RWPE2 (cell line): ENCODE measurements around the gene TLR1.
A peak's percentile ranks its signal among the peaks of the same experiment; 100 is the strongest.
"Not testable (repeated sequence)": the region's sequence is repeated elsewhere in the genome, so short reads cannot be mapped to it uniquely, and the experiment has no call there.

Source experiments
- ATAC-seq: fragments of 200-7000 bp; cut with Tn5 transposase; 3 replicates; pipeline ENCODE4 v1.9.1; 2021; ENCODE audit warnings: low read depth
- DNase-seq: peaks from one replicate; pipeline ENCODE4 v3.0.0-alpha.2; 2020; ENCODE audit warnings: low spot score
- H3K27ac ChIP-seq: fragments of 450-650 bp; 2 replicates; pipeline ENCODE4 v1.5.1; 2017; ENCODE audit warnings: mild to moderate bottlenecking; ENCODE audit not compliant: poor library complexity, severe bottlenecking
- H3K27me3 ChIP-seq: fragments of 250-450 bp; sonication (Bioruptor Pico); 2 replicates; pipeline ENCODE4 v1.5.1; 2021; ENCODE audit warnings: mild to moderate bottlenecking, moderate library complexity; ENCODE audit not compliant: insufficient read depth, poor library complexity, severe bottlenecking
- H3K36me3 ChIP-seq: fragments of 250-450 bp; sonication (Bioruptor Pico); 2 replicates; pipeline ENCODE4 v1.5.1; 2020; ENCODE audit warnings: low read depth, mild to moderate bottlenecking, moderate library complexity
- H3K4me1 ChIP-seq: fragments of 250-450 bp; sonication (Bioruptor Pico); 2 replicates; pipeline ENCODE4 v1.5.1; 2021; ENCODE audit warnings: mild to moderate bottlenecking, moderate library complexity; ENCODE audit not compliant: insufficient read depth, poor library complexity, severe bottlenecking
- H3K4me3 ChIP-seq: fragments of 250-450 bp; sonication (Bioruptor Pico); 2 replicates; pipeline ENCODE4 v1.5.1; 2021; ENCODE audit warnings: mild to moderate bottlenecking, moderate library complexity; ENCODE audit not compliant: severe bottlenecking
- H3K9me3 ChIP-seq: fragments of 250-450 bp; sonication (Bioruptor Pico); 2 replicates; pipeline ENCODE4 v1.5.1; 2021; ENCODE audit warnings: mild to moderate bottlenecking, moderate library complexity; ENCODE audit not compliant: severe bottlenecking
- TF ChIP-seq, protein P1 (sequence below): fragments of 450-650 bp; IDR thresholded peaks from one replicate; pipeline ENCODE4 v1.5.1; 2017; ENCODE audit warnings: mild to moderate bottlenecking, moderate library complexity; ENCODE audit not compliant: poor library complexity, severe bottlenecking

Gene TLR1

DNA sequence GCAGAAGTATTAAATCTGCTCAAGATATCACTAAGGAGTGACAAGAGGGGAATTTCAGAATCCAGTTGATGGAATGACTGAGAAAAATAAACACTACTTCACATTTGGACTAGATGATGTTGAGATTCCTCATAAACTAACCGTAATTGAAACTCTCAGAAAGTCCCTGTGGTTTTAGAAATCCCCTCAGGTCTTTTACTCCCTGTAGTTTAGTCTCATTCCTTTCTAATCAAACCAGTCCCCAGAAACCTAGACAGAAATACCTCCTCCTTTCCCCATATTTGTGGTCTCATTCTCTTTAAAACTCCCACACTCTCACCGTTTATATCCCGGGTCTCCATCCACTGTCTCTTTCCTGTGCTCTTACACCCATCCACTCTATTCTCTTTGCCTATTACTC lies 15.0 kb upstream of the TLR1 start:
- ATAC-seq (no peak), DNase-seq (no peak)
- no peak overlapping the region for H3K4me3 ChIP-seq
- no peaks in the 10 kb centered on the region for H3K4me1 ChIP-seq
- H3K9me3 ChIP-seq: no peaks in the 10 kb centered on the region
- no peaks in the 10 kb centered on the region for H3K27me3 ChIP-seq
- TF ChIP-seq, protein P1, sequence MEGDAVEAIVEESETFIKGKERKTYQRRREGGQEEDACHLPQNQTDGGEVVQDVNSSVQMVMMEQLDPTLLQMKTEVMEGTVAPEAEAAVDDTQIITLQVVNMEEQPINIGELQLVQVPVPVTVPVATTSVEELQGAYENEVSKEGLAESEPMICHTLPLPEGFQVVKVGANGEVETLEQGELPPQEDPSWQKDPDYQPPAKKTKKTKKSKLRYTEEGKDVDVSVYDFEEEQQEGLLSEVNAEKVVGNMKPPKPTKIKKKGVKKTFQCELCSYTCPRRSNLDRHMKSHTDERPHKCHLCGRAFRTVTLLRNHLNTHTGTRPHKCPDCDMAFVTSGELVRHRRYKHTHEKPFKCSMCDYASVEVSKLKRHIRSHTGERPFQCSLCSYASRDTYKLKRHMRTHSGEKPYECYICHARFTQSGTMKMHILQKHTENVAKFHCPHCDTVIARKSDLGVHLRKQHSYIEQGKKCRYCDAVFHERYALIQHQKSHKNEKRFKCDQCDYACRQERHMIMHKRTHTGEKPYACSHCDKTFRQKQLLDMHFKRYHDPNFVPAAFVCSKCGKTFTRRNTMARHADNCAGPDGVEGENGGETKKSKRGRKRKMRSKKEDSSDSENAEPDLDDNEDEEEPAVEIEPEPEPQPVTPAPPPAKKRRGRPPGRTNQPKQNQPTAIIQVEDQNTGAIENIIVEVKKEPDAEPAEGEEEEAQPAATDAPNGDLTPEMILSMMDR: no peak
- H3K36me3 ChIP-seq: no peaks in the 10 kb centered on the region
- no peak overlapping the region for H3K27ac ChIP-seq

DNA sequence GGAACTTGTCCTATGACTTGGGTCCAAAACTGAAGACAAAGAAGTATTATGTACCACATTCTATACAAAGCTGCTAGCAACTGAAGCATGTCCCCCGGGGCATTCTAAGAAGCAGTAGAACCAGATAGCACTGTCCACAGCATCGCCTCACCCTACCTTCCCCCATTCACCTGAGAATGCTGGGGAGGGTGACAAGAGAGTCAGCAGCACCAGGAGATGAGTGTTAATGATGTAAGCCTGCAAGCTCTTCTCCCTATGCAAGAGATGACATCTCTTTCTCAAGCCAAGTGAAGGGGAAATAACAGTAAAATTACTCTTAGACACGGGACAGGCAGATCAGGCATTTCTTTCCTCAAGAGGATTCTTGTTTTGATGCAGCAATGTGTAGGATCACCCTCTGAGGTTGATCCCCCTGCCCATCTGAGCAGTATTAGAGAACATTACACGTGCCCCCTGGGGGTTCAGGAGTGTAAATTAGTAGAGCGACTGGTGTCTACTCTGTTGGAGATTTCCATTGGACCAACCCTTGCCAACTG lies 13.9 kb upstream of the TLR1 start:
- DNase-seq: no peak
- no peaks in the 10 kb centered on the region for H3K27me3 ChIP-seq
- no peak overlapping the region for H3K27ac ChIP-seq
- 0 out of 3 replicates have a peak, but pooled peaks have one; percentile 35 for ATAC-seq
- no peaks in the 10 kb centered on the region for H3K9me3 ChIP-seq
- no peak overlapping the region for H3K4me3 ChIP-seq
- no peaks in the 10 kb centered on the region for H3K36me3 ChIP-seq
- no peaks in the 10 kb centered on the region for H3K4me1 ChIP-seq
- TF ChIP-seq, protein P1: no peak

DNA sequence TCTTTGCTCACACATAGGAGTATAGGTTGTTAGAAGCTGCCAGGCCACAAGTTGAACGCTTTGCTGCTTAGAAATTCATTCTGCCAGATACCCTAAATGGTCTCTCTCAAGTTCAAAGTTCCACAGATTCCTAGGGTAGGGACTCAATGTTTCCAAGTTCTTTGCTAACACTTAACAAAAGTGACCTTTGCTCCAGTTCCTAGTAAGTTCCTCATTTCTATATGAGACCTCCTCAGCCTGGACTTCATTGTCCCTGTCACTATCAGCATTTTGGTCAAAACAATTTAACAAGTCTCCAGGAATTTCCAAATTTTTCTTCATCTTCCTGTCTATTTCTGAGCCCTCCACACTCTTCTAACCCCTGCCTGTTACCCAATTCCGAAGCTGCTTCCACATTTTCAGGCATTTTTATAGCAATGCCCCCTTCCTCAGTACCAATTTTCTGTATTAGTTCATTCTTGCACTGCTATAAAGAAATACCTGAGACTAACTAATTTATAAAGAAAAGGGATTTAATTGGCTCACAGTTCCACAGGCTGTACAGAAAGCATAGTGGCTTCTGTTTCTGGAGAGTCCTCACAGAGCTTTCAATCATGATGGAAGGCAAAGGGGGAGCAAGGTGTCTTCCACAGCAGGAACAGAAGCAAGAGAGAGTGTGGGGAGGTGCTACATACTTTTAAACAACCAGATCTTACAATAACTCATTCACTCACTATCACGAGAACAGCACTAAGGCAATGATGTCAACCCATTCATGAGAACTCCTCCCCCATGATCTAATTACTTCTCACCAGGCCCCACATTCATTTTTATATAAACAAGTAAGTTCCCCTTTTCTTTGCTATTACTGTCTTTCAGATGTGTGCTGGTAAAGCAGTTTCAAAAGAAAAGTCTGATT lies 11.5 kb upstream of the TLR1 start:
- Histone ChIP-seq H3K36me3 (no peaks in the 10 kb centered on the region), H3K9me3 (no peaks in the 10 kb centered on the region), H3K27me3 (no peaks in the 10 kb centered on the region), H3K4me3 (no peak overlapping the region), H3K4me1 (no peaks in the 10 kb centered on the region), H3K27ac (no peak overlapping the region)
- TF ChIP-seq, protein P1: no peak
- ATAC-seq (no peak), DNase-seq (no peak)

DNA sequence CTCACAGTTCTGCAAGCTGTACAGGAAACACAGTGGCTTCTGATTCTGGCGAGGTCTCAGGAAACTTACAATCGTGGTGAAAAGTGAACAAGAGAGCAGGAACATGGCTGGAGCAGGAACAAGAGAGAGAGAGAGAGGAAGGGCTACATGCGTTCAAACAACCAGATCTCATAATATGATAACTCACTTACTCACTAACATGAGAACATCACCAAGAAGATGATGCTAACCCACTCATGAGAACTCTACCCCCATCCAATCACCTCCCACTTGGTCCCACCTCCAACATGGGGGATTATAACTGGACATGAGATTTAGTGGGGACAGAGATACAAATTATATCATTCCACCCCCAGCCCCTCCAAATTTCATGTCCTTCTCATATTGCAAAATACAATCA lies 9.8 kb upstream of the TLR1 start:
- Histone ChIP-seq H3K27ac (no peak overlapping the region), H3K4me1 (no peaks in the 10 kb centered on the region), H3K27me3 (no peaks in the 10 kb centered on the region), H3K9me3 (no peaks in the 10 kb centered on the region), H3K36me3 (no peaks in the 10 kb centered on the region), H3K4me3 (no peak overlapping the region)
- ATAC-seq (no peak), DNase-seq (no peak)
- TF ChIP-seq, protein P1: no peak

DNA sequence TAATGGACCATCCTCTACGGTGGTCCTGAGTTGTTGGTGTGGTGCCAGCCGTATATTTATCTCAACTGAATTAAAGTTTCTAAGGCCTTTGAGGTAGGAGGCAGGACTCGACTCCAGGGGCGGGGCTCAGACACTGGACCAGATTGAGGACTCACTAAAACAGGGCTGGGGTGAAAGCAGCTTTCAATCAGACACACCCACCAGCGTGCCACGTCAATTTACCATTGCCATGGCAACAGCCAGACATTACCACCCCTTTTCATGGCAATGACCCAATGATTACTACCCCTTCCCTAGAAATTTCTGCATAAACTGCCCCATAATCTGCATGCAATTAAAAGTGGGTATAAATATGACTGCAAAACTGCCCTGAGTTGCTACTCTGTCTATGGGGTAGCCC lies 6.7 kb upstream of the TLR1 start:
- Histone ChIP-seq H3K36me3 (no peaks in the 10 kb centered on the region), H3K4me1 (no peaks in the 10 kb centered on the region), H3K27me3 (no peaks in the 10 kb centered on the region), H3K27ac (no peak overlapping the region), H3K4me3 (no peak overlapping the region), H3K9me3 (no peaks in the 10 kb centered on the region)
- DNase-seq (no peak), ATAC-seq (no peak)
- TF ChIP-seq, protein P1: no peak

DNA sequence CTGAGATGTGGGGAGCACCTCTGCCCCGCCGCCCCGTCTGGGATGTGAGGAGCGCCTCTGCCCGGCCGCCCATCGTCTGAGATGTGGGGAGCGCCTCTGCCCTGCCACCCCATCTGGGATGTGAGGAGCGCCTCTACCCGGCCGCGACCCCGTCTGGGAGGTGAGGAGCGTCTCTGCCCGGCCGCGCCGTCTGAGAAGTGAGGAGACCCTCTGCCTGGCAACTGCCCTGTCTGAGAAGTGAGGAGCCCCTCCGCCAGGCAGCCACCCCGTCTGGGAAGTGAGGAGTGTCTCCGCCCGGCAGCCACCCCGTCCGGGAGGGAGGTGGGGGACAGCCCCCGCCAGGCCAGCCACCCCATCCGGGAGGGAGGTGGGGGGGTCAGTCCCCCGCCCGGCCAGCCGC lies 2.9 kb upstream of the TLR1 start:
- H3K9me3 ChIP-seq, H3K4me3 ChIP-seq, ATAC-seq: not testable (repeated sequence)

DNA sequence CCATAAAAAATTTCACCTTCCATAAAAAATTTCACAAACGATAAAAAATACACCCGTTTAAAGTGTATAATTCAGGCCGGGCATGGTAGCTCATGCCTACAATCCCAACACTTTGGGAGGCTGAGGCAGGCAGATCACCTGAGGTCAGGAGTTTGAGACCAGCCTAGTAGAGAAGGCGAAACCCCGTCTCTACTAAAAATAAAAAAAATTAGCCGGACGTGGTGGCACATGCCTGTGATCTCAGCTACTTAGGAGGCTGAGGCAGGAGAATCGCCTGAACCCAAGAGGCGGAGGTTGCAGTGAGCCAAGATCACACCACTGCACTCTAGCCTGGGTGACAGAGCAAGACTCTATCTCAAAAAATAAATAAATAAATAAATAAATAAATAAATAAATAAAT lies 1.7 kb upstream of the TLR1 start:
- not testable (repeated sequence) for H3K36me3 ChIP-seq, H3K9me3 ChIP-seq, H3K4me3 ChIP-seq, H3K27ac ChIP-seq, DNase-seq, H3K4me1 ChIP-seq, H3K27me3 ChIP-seq, ATAC-seq

More for the DNA sequence above, 2.9 kb upstream of the TLR1 start:
- not testable (repeated sequence) for H3K36me3 ChIP-seq, H3K27ac ChIP-seq, DNase-seq, H3K27me3 ChIP-seq, H3K4me1 ChIP-seq
